Stimulated activated CD4-positive, alpha-beta T cell treated with anti-CD3 and anti-CD28 coated beads, Interleukin-1b, Interleukin-23, amount 100 ng/mL, for 4 hours (primary cell): Measurements from ENCODE around the gene STK10.
"Not testable (repeated sequence)": the region's sequence is repeated elsewhere in the genome, so short reads cannot be mapped to it uniquely, and the experiment has no call there.

Source experiments
- DNase-seq, 2 donors: peaks; one replicate each; pipeline ENCODE4 v3.0.0-alpha.2; 2020; ENCODE audit warnings: low read depth in 2 of 2

The STK10 gene

GRCh38 chr5:172188033-172188892, at the start of gene STK10:
Gene STK10, minus strand, starts transcription at chr5:172188224. Its CDS starts 182 bp downstream, at chr5:172188042.
- DNase-seq: peak; percentile 81 to 88

DNA sequence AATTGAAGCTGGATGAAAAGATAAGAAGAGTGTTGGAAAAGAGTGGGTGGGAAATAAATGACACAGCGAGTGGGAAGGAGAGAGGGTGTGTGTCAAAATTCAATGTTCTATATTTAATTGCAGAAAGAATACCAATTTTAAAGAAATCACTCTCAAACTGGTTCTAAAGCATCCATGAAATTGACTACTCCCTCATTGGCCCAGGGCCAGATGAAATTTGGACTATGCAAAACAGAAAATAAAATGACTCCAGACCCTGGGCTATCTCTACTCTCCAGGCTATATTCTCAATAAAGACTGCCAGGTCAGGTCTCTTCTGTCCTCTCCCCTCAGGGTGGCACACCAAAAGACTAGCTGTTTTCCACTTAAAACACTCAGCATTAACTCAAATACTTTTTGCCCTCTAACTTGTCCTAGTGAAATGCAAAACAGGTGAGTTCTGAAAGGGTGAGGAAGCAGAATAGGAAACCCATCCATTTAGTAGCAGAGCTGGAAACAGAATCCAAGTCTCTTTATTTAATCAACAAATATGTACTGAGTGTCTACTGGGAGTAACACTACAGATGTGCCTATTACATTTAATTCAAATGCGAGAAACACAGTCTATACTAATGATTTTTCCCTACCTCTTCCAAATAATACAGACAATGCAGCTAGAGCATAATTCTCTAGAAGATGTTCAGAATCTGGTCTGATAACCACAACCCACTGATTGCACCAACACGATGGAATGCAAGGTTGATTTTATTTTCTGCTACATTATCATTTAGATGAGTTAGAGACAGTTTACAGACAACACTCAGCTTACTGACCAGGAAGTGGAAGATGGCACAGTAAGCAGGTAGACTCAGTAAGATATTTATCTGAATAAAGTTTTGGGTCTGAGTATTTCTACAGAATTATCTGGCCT, 48.1 kb upstream of the STK10 start:
- no peak for DNase-seq

GRCh38 chr5:172235132-172235780, 47.2 kb upstream of the STK10 start:
- no peak for DNase-seq

- no peak for DNase-seq
These were observed 46.0 kb upstream of the STK10 start for GRCh38 chr5:172234031-172234430.

DNA sequence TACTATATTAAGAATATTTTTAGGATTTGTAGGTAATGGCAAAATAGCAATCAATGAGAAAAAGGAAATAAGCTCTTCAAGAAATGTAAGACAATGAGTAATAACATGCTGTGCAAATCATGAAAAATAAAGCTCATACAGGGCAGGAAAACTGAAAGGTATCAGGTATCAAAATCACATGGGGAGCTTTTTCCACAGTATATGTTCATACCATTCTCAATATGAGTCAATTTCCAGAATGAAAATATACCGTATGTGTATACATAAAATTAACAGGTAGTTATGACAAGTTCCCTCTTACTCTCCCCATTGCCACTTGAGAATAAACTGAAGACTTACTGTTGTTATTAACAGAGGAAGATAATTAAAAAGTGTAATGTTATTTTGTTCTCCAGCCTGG, 41.9 kb upstream of the STK10 start:
- DNase-seq: no peak

GRCh38 chr5:172224996-172225395, 37.0 kb upstream of the STK10 start:
- no peak for DNase-seq

GRCh38 chr5:172223901-172224873, 36.2 kb upstream of the STK10 start:
- peak; percentile 5 to 27 for DNase-seq

GRCh38 chr5:172219296-172219695, 31.3 kb upstream of the STK10 start:
- DNase-seq: no peak

GRCh38 chr5:172216345-172216744, 28.3 kb upstream of the STK10 start:
- DNase-seq: no peak

- no peak for DNase-seq
These were observed 25.1 kb upstream of the STK10 start for GRCh38 chr5:172213126-172213525.

- DNase-seq: no peak
These were observed 23.7 kb upstream of the STK10 start for GRCh38 chr5:172211676-172212075.

- no peak for DNase-seq
These were observed 21.7 kb upstream of the STK10 start for GRCh38 chr5:172209714-172210113.

DNA sequence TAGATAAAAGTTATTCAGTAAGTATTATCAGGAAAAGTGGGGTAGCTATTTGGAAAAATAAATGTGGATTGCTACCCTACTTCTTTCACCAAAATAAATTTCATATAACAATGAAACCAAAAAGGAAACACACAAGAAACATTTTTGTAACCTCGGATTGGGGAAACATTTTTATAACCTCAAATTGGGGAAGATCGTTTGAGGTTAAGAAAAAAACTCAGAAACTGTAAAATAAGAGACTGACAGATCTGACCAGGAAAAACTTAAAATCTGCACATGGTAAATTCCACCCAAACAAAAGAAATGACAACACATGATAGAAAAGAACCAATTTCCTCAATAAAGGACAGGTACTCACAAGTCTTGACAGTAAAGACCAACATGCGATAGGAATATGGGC, 19.5 kb upstream of the STK10 start:
- no peak for DNase-seq

DNA sequence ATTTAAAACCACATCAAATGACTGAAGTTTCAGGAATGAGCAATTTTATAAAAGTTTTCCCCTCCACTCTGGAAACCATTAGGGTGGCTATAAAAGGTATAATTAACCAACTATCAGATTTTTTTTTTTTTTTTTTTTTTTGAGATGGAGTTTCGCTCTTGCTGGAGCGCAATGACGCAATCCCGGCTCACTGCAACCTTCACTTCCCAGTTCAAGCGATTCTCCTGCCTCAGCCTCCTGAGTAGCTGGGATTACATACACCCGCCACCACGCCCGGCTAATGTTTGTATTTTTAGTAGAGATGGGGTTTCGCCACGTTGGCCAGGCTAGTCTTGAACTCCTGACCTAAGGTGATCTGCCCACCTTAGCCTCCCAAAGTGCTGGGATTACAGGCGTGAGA, 18.0 kb upstream of the STK10 start:
- not testable (repeated sequence) for DNase-seq

- DNase-seq: no peak
These were observed 12.5 kb upstream of the STK10 start for GRCh38 chr5:172200476-172200875.

- no peak for DNase-seq
These were observed 11.4 kb upstream of the STK10 start for GRCh38 chr5:172199446-172199845.

GRCh38 chr5:172197775-172198174, 9.8 kb upstream of the STK10 start:
- not testable (repeated sequence) for DNase-seq

GRCh38 chr5:172194985-172195774, 7.2 kb upstream of the STK10 start:
- no peak for DNase-seq

GRCh38 chr5:172193872-172194271, 5.8 kb upstream of the STK10 start, which contains the start of gene EFCAB9:
Gene EFCAB9, plus strand, starts transcription at chr5:172194172. Its CDS starts 1 bp downstream, at chr5:172194173.
- no peak for DNase-seq
